GM12878 (cell line): ENCODE data around the gene UBE3B. TPM values are rescaled to one million over a fixed set of nuclear protein-coding genes. Genes with fewer than 3 reads are reported as not detected.

ENCODE experiments used
- ATAC-seq: fragments of 200-7000 bp; cut with Tn5 transposase; 3 replicates; pipeline ENCODE4 v1.9.1; 2020; ENCODE audit warnings: mild to moderate bottlenecking, moderate library complexity
- BruUV-seq: library from RNA; stranded (reverse); fragments of 400-500 nt; replicated peaks from 2 replicates; lab custom pipeline; 2021; lab: Mats Ljungman, UMichigan
- CTCF ChIA-PET: fragments of 300-600 bp; sonication (Branson Sonifier 250); formaldehyde crosslinking; extraction: SDS; loops from one replicate; lab custom pipeline; 2021; ENCODE audit warnings: inconsistent platforms; lab: Yijun Ruan, JAX
- POLR2A ChIA-PET: fragments of 350-600 bp; formaldehyde crosslinking; extraction: SDS; loops from one replicate; lab custom pipeline; 2021; ENCODE audit warnings: inconsistent platforms; lab: Charles Lee
- RAD21 ChIA-PET: fragments of 300-600 bp; sonication (Branson Sonifier 250); formaldehyde crosslinking; loops from one replicate; lab custom pipeline; 2023; ENCODE audit warnings: antibody characterized with exemption; ENCODE audit not compliant: unreplicated experiment; lab: Charles Lee
- SMC1A ChIA-PET: fragments of 300-600 bp; sonication (Branson Sonifier 250); formaldehyde crosslinking; loops from one replicate; lab custom pipeline; 2023; ENCODE audit not compliant: unreplicated experiment, uncharacterized antibody; lab: Charles Lee
- DNase-seq: peaks from one replicate; pipeline ENCODE4 v3.0.0-alpha.2; 2011; ENCODE audit warnings: low read depth, low spot score
- FAIRE-seq: peaks from 3 replicates; lab custom pipeline; 2011; peaks lifted over from hg19 to GRCh38; lab: Jason Lieb, UNC
- H2AFZ ChIP-seq: 2 replicates; pipeline ENCODE4 v1.6.0; 2011; ENCODE audit warnings: low read depth, low read length, control low read depth; ENCODE audit not compliant: control insufficient read depth
- H3K27ac ChIP-seq: 2 replicates; pipeline ENCODE4 v1.5.1; 2011; ENCODE audit warnings: control low read depth; ENCODE audit not compliant: control insufficient read depth, insufficient read depth
- H3K27me3 ChIP-seq, 2 experiments: replicated peaks in 1 of 2; 2 replicates each; pipeline versions ENCODE4 v1.6.0 to v1.6.1; 2011; ENCODE audit warnings: low read length in 1 of 2; ENCODE audit not compliant: control insufficient read depth in 2 of 2, insufficient read depth in 2 of 2
- H3K36me3 ChIP-seq, 2 experiments: 2 replicates each; pipeline ENCODE4 v1.5.1; 2011; ENCODE audit warnings: low read length in 1 of 2; ENCODE audit not compliant: control insufficient read depth in 2 of 2, insufficient read depth in 2 of 2
- H3K4me1 ChIP-seq: 2 replicates; pipeline ENCODE4 v1.6.1; 2011; ENCODE audit warnings: mild to moderate bottlenecking, low read length, moderate library complexity, mixed read lengths; ENCODE audit not compliant: control insufficient read depth, insufficient read depth
- H3K4me2 ChIP-seq: 2 replicates; pipeline ENCODE4 v1.6.0; 2011; ENCODE audit warnings: control low read depth; ENCODE audit not compliant: control insufficient read depth, insufficient read depth
- H3K4me3 ChIP-seq: fragments of 200-600 bp; sonication (generic); 2 replicates; pipeline ENCODE4 v1.5.1; 2016
- H3K79me2 ChIP-seq: 2 replicates; pipeline ENCODE4 v1.6.0; 2011; ENCODE audit warnings: low read length; ENCODE audit not compliant: control insufficient read depth, insufficient read depth
- H3K9ac ChIP-seq: 2 replicates; pipeline ENCODE4 v1.8.0; 2011; ENCODE audit warnings: low read length, control low read depth, mixed read lengths; ENCODE audit not compliant: control insufficient read depth, insufficient read depth
- H3K9me3 ChIP-seq: replicated peaks from 3 replicates; pipeline ENCODE4 v1.5.1; 2011; ENCODE audit warnings: mild to moderate bottlenecking, low read length; ENCODE audit not compliant: control insufficient read depth, insufficient read depth
- H4K20me1 ChIP-seq: 2 replicates; pipeline ENCODE4 v1.6.0; 2011; ENCODE audit not compliant: control insufficient read depth, insufficient read depth
- ASH2L ChIP-seq: fragments of 300-600, 200-600 bp; sonication (generic); IDR thresholded peaks from 2 replicates; pipeline ENCODE4 v1.6.1; 2017; ENCODE audit warnings: low read depth, mild to moderate bottlenecking, borderline replicate concordance
- CUX1 ChIP-seq: IDR thresholded peaks from 2 replicates; pipeline ENCODE4 v1.6.1; 2012; ENCODE audit warnings: improper control_type of control experiment, low read depth, low read length; ENCODE audit not compliant: insufficient replicate concordance
- FOS ChIP-seq: IDR thresholded peaks from 3 replicates; pipeline ENCODE4 v1.6.1; 2011; ENCODE audit warnings: borderline replicate concordance; ENCODE audit not compliant: insufficient read length; ENCODE audit errors: extremely low read depth
- LARP7 ChIP-seq: fragments of 450-650 bp; IDR thresholded peaks from 2 replicates; pipeline ENCODE4 v1.6.1; 2017; ENCODE audit warnings: mild to moderate bottlenecking
- MTA2 ChIP-seq: fragments of 450-650 bp; IDR thresholded peaks from 2 replicates; pipeline ENCODE4 v1.6.1; 2016; ENCODE audit warnings: low read depth, mild to moderate bottlenecking, moderate library complexity
- NR2C2 ChIP-seq: IDR thresholded peaks from 2 replicates; pipeline ENCODE4 v1.6.1; 2011; ENCODE audit warnings: borderline replicate concordance, low read depth; ENCODE audit not compliant: control insufficient read depth, insufficient read length
- POLR2AphosphoS2 ChIP-seq: IDR thresholded peaks from 2 replicates; pipeline ENCODE4 v1.6.1; 2011; ENCODE audit warnings: low read depth, mild to moderate bottlenecking, low read length, improper control_type of control experiment, moderate library complexity
- RAD51 ChIP-seq: fragments of 450-650 bp; IDR thresholded peaks from 2 replicates; pipeline ENCODE4 v1.6.1; 2016; ENCODE audit warnings: moderate library complexity, mild to moderate bottlenecking, inconsistent platforms
- SREBF1 ChIP-seq: IDR thresholded peaks from 2 replicates; pipeline ENCODE4 v1.6.1; 2012; ENCODE audit warnings: mild to moderate bottlenecking, low read length
- WRNIP1 ChIP-seq: IDR thresholded peaks from 2 replicates; pipeline ENCODE4 v1.6.1; 2011; ENCODE audit warnings: low read depth, low read length, improper control_type of control experiment, borderline replicate concordance
- WGBS: methylation state at CpG from one replicate; pipeline ENCODE4 v1.1.6; 2016; ENCODE audit warnings: low lambda C conversion rate; ENCODE audit not compliant: insufficient replicate concordance, insufficient coverage; ENCODE audit errors: missing lambda C conversion rate; 5-methylcytosine and 5-hydroxymethylcytosine counted together
- in situ Hi-C: fragments of 300-500 bp; cut with MboI; formaldehyde crosslinking; loops from 9 replicates; pipeline ENCODE4 v1.14.3; 2018; ENCODE audit warnings: mixed read lengths
- intact Hi-C: fragments of 100-400 bp; cut with micrococcal nuclease; formaldehyde crosslinking; loops from one replicate; pipeline ENCODE4 v1.14.2; 2022; ENCODE audit not compliant: unreplicated experiment
- polyA plus RNA-seq, 11 experiments: library from polyadenylated mRNA; depleted of rRNA in 4 of 11; unstranded in 6 of 11; stranded (reverse) in 5 of 11; fragments of >200 nt; fragmentation: Nextera tagmentation in 4 of 11; fragmentation: Illumina TruSeq in 1 of 11; extraction: Ambion mirVana in 4 of 11; extraction: Trizol in 1 of 11; gene quantifications; 1 replicate in 1 of 11; 2 replicates in 10 of 11; pipeline versions ENCODE4 v1.2.1 to v1.2.3, GENCODE V29; 2011 to 2016; ENCODE audit warnings: inconsistent platforms in 2 of 11, missing spikeins in 2 of 11, low read depth in 1 of 11
- total RNA-seq, 4 experiments: library from RNA; depleted of rRNA in 3 of 4; stranded (reverse); fragments of >200 nt in 3 of 4; fragmentation: Illumina TruSeq in 1 of 4; extraction: Trizol in 1 of 4; gene quantifications; 2 replicates each; pipeline versions ENCODE4 v1.2.1 to v1.2.3, GENCODE V29; 2013 to 2021

The UBE3B gene
- total and polyA plus RNA-seq, 10 of the 15 experiments (the other 5 are each of a cell fraction or from before 2014, with no cell fraction given) = 7.4 to 25.3 (median 17.1) TPM

DNA sequence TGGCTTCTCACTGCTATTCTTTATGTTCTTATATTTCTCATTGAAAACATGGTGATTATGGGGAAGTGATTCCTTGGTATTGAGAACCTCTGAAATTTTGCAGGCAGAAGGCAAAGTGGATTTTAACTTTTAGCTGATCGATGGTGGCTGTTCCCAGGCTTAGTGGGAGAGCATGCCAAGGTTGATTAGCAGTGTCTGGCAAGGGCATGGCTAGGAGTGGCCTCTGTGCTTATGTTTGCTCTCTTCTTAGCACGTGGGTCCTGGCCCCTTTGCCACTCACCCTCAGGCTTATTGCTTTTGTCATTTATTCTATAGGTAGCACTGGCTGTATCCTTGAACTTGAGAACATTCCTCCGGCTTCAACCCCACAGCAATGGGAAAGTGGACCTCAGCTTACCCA lies 98.2 kb downstream of the UBE3B start:
- no peak for TF ChIP-seq SREBF1
- TF ChIP-seq MTA2 = no peak
- no peak for TF ChIP-seq LARP7
- TF ChIP-seq NR2C2 = no peak
- TF ChIP-seq FOS = no peak
- TF ChIP-seq POLR2AphosphoS2 = no peak
- no peak for TF ChIP-seq ASH2L
- no peak for TF ChIP-seq RAD51
- TF ChIP-seq CUX1 = no peak
- TF ChIP-seq WRNIP1 = no peak
- POLR2A ChIA-PET = interaction anchor here (0.6 kb wide), 1 partner anchor 856 kb away, joined by 5 read pairs; no protein-coding TSS in a partner anchor
- FAIRE-seq (no peak), DNase-seq (no peak), ATAC-seq (no peak)
- Histone ChIP-seq H3K79me2 (peaks cover 17% of the 10 kb centered on the region), H3K36me3 (peaks cover 2 to 21% of the 10 kb centered on the region in 2 experiments; a peak in 3 of 4 replicates), H4K20me1 (no peaks in the 10 kb centered on the region), H3K27me3 (no peaks in the 10 kb centered on the region), H3K9ac (no peak overlapping the region), H3K27ac (no peak overlapping the region), H3K9me3 (no peaks in the 10 kb centered on the region), H2AFZ (no peak overlapping the region), H3K4me3 (no peak overlapping the region), H3K4me2 (no peak overlapping the region), H3K4me1 (no peaks in the 10 kb centered on the region)
- in situ Hi-C loops = no loop called here
- SMC1A ChIA-PET = no interaction called here
- intact Hi-C loops = no loop called here
- 88% methylated on average over 3 of the region's 3 CpGs for WGBS
- RAD21 ChIA-PET = no interaction called here
- BruUV-seq = no TSS peak
- CTCF ChIA-PET = interaction anchor here (1.8 kb wide), 1 partner anchor 23 kb away, joined by 6 read pairs; no protein-coding TSS in a partner anchor
